Measurements from ENCODE around the gene KRT6C. TPM values are rescaled to one million over a fixed set of nuclear protein-coding genes. Genes with fewer than 3 reads are reported as not detected.

Gene KRT6C
- total RNA-seq, 1 experiment from 2014 or later: not detected

- in situ Hi-C loops (cut with HindIII; ENCODE audit: low pct_unique_long_range_greater_than_20kb, low sequenced_read_pairs): no loop called here
- peak; percentile 26 for DNase-seq (ENCODE audit: low read depth)
Observed at GRCh38 chr12:52440821-52441319, 32.7 kb downstream of the KRT6C start.

- in situ Hi-C loops (cut with HindIII; ENCODE audit: low pct_unique_long_range_greater_than_20kb, low sequenced_read_pairs): no loop called here
- no peak for DNase-seq (ENCODE audit: low read depth)
Observed at GRCh38 chr12:52439845-52440244, 33.8 kb downstream of the KRT6C start.

DNA sequence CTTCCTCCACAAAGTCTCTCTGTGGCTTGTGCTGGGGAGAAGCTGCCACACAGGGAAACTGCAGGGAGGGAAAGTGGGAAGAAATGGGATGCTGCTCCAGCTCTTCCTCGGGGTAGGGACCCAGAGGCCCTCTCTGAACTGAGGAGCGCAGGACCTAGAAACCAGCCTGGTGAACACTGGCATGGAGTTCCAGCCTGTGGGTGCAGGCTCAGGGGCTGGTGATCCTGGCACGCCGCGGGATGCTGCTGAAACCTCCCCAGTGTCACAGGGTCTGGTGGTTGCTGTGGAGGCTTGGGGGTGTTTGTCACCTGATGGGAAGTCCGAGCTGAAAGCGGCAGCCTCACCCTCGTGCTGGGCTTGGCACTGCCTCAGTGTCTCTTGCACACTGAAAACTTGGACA, 34.2 kb downstream of the KRT6C start:
- in situ Hi-C loops (cut with HindIII; ENCODE audit: low pct_unique_long_range_greater_than_20kb, low sequenced_read_pairs): no loop called here
- DNase-seq (ENCODE audit: low read depth): no peak

GRCh38 chr12:52438305-52439301, 35.0 kb downstream of the KRT6C start:
- in situ Hi-C loops (cut with HindIII; ENCODE audit: low pct_unique_long_range_greater_than_20kb, low sequenced_read_pairs): no loop called here
- no peak for DNase-seq (ENCODE audit: low read depth)

DNA sequence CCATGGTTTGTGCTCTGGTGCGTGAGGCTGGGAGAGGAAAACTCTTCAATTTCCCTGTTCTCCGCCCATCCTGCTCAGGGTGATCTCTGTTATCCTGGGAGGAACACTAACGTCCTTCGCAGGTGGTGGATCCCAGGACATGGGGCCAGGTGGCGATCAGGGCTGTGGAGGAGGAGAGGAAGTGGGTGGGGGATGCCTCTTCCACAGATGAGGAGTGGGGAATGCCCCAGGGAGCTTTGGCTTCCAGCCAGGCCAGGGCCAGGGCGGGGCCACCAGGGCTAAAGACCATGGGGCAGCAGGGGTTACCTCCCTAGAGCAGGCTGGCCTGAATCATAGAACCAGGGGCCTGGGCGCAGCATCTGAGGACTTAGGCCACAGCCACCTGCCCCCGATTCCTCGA, 36.1 kb downstream of the KRT6C start:
- in situ Hi-C loops (cut with HindIII; ENCODE audit: low pct_unique_long_range_greater_than_20kb, low sequenced_read_pairs): no loop called here
- no peak for DNase-seq (ENCODE audit: low read depth)

DNA sequence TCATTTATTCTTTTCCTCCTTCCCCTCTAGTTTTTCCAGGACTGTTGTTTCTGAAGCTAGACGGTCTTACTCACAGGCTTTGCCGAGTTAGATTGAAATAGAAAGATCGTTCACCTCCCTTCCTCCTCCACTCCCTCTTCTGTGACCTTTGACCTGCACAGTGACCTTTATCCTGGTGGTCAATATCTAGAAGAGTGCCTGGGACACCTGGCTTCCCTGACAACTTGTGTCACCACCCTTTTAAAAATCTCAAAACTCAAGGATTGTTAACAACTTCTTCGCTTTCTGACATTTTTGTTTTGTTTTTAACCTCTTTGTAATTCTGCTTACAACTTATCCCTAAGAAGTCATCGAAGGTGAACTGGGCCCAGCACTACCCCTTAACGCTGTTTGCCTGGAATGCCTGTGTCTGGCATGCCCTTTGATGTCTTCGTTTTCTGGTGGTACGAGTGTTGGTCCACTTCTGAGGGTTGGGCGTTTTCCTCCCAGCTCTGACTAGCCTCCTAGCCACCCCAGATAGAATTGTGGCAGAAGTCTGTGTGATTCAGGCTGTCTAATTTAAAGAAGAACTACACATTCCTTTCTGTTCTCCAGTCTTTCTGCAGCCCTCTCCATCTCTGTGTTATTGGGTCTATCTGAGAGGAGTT, 36.7 kb downstream of the KRT6C start:
- no peak for DNase-seq (ENCODE audit: low read depth)
- in situ Hi-C loops (cut with HindIII; ENCODE audit: low pct_unique_long_range_greater_than_20kb, low sequenced_read_pairs): no loop called here

DNA sequence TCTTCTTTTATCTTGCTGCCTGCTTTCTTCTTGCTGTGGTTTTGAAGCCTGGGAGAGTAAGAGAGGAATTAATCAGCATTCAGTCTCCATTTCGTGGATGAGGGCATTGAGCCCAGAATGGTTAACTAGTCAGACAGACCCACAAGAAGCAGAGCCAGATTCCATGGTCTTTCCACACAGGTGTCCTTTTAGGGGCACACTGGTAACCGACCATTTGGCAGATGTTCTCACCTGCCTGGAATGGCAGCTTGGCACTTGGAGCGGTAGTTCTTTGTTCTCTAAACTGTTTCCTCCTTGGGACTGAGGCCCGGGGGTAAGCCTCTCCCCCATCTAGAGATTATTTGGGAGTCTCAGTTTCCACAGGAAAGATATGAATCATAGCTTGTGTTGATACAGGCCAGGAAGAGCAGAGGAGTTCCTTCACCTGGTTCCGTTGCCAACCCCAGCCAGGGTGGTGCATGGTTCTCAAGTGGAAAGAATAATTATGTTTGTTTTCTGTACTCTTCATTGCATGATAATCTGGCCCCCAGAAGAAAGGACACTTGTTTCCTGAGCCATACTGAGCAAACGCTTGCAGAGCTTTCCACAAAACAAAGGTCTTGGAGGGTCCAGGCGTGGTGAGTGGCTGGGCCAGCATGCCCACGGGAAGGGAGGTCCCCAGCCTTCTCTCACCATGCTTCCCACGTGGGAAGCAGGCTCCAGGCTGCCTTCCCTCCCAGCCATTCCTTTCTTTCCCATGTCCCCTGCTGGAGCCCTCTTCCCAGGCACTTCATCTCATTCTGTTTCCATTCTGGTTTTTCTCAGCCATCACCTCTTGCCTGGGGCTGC, 37.4 kb downstream of the KRT6C start:
- in situ Hi-C loops (cut with HindIII; ENCODE audit: low pct_unique_long_range_greater_than_20kb, low sequenced_read_pairs): no loop called here
- DNase-seq (ENCODE audit: low read depth): no peak

DNA sequence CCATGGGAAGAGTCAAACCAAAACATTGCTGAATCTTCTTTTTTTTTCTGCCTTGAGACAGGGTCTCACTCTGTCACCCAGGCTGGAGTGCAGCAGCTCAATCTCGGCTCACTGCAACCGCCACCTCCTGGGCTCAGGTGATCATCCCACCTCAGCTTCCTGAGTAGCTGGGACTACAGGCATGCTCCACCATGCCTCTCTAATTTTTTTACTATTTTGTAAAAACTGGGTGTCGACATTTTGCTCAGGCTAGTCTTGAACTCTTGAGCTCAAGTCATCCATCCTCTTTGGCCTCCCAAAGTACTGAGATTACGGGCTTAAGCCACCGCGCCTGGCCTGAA, 38.0 kb downstream of the KRT6C start:
- in situ Hi-C loops (cut with HindIII; ENCODE audit: low pct_unique_long_range_greater_than_20kb, low sequenced_read_pairs): no loop called here
- no peak for DNase-seq (ENCODE audit: low read depth)

- in situ Hi-C loops (cut with HindIII; ENCODE audit: low pct_unique_long_range_greater_than_20kb, low sequenced_read_pairs): no loop called here
- no peak for DNase-seq (ENCODE audit: low read depth)
Observed at GRCh38 chr12:52434760-52435530, 38.7 kb downstream of the KRT6C start.

GRCh38 chr12:52434081-52434733, 39.4 kb downstream of the KRT6C start, which contains the start of gene KRT75:
TSS of gene KRT75 (minus strand) at chr12:52434371. CDS start at chr12:52434304, 67 bp downstream.
- in situ Hi-C loops (cut with HindIII; ENCODE audit: low pct_unique_long_range_greater_than_20kb, low sequenced_read_pairs): no loop called here
- DNase-seq (ENCODE audit: low read depth): no peak

GRCh38 chr12:52433501-52434080, 40.0 kb downstream of the KRT6C start:
- DNase-seq (ENCODE audit: low read depth): no peak
- in situ Hi-C loops (cut with HindIII; ENCODE audit: low pct_unique_long_range_greater_than_20kb, low sequenced_read_pairs): no loop called here

GRCh38 chr12:52432559-52433207, 40.9 kb downstream of the KRT6C start:
- in situ Hi-C loops (cut with HindIII; ENCODE audit: low pct_unique_long_range_greater_than_20kb, low sequenced_read_pairs): no loop called here
- DNase-seq (ENCODE audit: low read depth): no peak

DNA sequence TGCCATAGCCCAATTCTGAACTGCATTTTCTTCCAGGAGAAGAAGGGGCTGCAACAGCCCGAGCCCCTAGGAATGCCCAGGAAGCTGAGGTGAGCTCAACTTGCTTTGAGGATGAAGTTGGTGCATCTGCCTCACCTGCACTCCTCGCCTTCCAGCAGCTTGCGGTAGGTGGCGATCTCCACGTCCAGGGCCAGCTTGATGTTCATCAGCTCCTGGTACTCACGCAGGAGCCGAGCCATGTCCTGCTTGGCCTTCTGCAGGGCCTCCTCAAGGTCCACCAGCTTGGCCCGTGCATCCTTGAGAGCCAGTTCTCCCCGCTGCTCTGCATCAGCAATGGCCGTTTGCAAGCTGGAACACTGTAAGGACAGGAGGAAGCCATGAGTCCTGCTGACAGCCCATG, 45.5 kb downstream of the KRT6C start:
- in situ Hi-C loops (cut with HindIII; ENCODE audit: low pct_unique_long_range_greater_than_20kb, low sequenced_read_pairs): no loop called here

GRCh38 chr12:52427083-52427482, 46.5 kb downstream of the KRT6C start:
- no peak for DNase-seq (ENCODE audit: low read depth)
- in situ Hi-C loops (cut with HindIII; ENCODE audit: low pct_unique_long_range_greater_than_20kb, low sequenced_read_pairs): no loop called here

More for the DNA sequence above, 45.5 kb downstream of the KRT6C start:
- no peak for DNase-seq (ENCODE audit: low read depth)

DNA sequence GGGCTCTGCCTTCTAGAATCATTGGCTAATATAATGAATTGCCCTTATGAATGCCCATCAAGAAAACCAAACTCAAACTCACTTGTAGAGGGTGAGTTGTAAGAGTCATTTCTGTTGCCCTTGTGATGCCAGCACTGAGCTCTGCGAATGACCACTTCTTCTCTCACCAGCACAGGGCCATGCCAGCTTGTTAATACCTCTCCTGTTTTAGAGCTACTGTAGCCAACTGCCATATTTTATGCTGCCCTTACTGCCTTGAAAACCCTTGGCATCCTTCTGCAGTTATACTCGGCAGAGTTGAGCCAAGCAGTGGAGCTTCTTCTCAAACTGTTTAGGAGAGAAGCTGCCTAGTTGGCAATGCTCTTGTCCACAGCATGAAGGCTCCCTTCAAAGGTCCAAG, 47.6 kb downstream of the KRT6C start:
- in situ Hi-C loops (cut with HindIII; ENCODE audit: low pct_unique_long_range_greater_than_20kb, low sequenced_read_pairs): no loop called here
- DNase-seq (ENCODE audit: low read depth): no peak

DNA sequence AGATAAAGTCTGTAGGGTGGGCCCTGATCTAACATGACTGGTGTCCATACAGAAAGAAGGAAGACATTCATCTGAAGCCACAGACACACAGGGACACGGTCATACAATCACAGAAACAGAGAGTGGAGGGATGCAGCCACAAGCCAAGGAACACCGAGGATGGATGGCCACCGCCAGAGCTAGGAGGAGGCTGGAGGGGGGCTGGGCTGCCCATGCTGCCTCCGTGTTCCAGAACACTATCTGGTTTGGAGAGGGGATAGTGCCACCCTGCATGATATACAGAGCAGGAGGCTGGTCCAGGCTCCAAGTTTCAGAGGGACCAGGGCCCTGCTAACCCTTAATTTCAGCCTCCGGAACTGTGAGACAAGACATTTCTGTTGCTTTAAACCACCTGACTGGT, 48.1 kb downstream of the KRT6C start:
- no peak for DNase-seq (ENCODE audit: low read depth)
- in situ Hi-C loops (cut with HindIII; ENCODE audit: low pct_unique_long_range_greater_than_20kb, low sequenced_read_pairs): no loop called here

Data from Caki2 (cell line).